Right lung (tissue), 5 donors: ENCODE data around the gene NECAB2. TPM values are rescaled to one million over a fixed set of nuclear protein-coding genes. Genes with fewer than 3 reads are reported as not detected.

Experiments used
- DNase-seq, 2 donors: peaks; one replicate each; pipeline ENCODE4 v3.0.0-alpha.2; 2013
- polyA plus RNA-seq, 5 donors: library from polyadenylated mRNA; unstranded; fragments of 120-200 nt; gene quantifications; one replicate each; pipeline versions ENCODE4 v1.2.1 to v1.2.3, GENCODE V29; 2013; ENCODE audit warnings: inconsistent platforms in 1 of 5, low replicate concordance in 1 of 5; ENCODE audit not compliant: insufficient read length in 5 of 5, insufficient read depth in 1 of 5

Gene NECAB2
- polyA plus RNA-seq, 5 donors: 0.29 to 0.69 (median 0.54) TPM

DNA sequence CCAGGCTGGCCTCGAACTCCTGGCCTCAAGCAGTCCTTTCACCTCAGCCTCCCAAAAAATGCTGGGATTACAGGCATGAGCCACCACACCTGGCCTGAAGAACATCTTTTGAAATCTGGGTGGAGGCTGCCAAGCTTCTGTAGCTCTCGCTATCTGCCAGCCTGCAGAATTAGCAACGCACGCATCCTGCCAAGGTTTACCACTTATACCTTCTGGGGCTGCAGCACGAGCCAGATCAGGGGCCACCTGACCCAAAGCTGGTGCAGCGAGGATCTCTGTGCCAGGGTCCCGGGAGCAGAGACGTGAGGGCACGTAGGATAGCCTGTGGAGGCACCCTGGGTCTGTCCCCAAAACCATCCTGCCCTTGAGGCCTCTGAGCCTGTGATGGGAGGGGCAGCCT is 52.3 kb downstream of the NECAB2 start:
- no peak for DNase-seq

GRCh38 chr16:84021488-84021887 is 53.4 kb downstream of the NECAB2 start:
- no peak for DNase-seq

DNA sequence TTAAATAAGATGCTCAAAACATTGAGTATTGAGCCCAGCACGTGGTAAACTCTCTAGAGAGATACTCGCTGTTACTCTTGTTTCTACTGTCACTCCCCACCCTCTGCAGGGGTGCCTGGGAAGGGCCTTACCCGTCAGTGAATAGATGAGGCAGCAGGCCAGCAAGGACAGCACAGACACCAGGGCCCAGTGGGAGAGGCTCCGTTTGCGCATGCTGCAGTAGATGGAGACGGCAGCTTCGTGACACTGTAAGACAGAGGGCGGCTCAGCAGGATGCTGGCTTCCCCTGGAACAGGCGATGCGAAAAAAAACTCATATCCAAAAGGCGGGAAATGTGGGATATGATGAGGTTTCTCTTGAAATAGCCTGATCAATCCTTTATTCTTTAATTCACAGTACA is 54.6 kb downstream of the NECAB2 start:
- no peak for DNase-seq

DNA sequence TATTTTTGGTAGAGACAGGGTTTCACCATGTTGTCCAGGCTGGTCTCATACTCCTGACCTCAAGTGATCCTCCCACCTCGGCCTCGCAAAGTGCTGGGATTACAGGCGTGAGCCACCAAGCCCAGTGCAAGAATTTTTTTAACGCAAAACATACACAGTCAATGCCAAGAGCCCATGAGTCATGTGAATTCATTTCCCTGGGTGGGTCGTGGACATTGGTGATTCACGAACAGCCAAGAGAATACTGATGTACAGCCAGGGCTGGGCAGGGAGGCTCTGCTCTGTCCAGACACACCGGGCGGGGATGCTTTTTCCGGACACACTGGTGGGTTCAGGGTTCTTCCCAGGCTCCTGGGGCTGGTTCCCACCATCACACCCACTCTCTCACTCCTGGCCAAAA is 56.8 kb downstream of the NECAB2 start:
- no peak for DNase-seq

GRCh38 chr16:84026606-84027005 is 58.6 kb downstream of the NECAB2 start:
- no peak for DNase-seq

DNA sequence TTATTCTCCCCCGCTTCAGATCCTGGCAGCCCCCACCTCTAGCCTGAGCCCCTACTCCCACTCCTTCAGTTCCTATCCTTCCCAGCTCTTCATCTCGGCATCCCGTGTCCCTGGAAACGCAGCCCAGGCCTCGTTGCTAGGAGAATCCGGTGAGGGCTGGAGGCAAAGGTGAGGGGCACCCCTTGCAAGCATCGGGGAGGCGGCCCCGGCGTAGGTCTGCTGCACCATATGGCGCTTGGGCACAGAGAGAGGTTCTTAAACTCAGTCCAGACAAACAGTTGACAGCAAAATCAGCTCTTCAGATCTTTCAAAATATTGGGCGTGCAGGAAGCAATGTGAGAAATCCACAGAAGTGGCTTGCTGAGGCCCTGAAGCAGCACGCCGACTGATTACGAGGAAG is 59.6 kb downstream of the NECAB2 start:
- DNase-seq: no peak

GRCh38 chr16:84029297-84030047 is 61.4 kb downstream of the NECAB2 start:
- no peak for DNase-seq

GRCh38 chr16:84031556-84031955 is 63.5 kb downstream of the NECAB2 start:
- no peak for DNase-seq

GRCh38 chr16:84032458-84033178 is 64.6 kb downstream of the NECAB2 start:
- DNase-seq: no peak

DNA sequence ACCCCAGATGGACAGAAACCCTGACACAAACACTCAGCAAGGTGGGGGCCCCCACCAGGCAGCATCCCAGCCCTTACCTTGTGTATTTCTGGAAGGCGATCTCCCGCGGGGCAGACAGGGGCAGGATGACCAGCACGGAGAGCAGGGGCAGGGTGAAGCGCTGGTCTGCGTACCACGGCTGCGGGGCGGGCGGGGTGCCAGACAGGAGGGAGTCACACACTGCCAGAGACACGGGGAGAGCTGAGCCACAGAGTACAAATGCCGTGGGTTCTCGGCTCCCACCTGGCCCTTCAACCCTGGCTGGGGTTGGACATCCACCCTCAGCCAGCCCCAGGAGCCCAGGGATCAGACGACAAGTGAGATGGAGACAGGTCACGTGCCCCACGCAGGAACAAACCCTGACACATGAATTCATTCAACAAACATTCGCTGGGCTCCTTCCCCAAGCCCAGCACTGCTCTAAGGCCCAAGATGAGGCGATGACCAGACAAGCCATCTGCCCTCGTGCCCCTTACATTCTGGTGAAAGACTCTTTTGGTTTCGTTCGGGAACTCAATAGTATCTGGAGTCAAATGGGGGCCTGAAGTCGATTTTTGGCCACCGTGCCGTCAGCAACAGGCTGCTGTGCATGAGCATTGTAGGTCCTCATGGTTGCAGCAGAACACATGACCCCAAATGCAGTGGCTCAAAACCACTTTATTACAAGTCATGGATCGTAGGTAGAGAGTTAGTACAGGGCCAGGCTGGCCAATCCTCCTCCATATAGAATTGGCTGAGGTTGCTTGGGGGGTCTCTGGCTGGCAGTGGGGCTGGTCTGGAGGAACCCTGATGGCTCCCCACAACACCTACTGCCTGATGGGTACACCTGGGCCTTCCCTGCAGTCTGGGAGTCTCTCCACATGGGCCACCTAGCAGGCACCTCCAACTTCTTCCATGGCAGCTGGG is 65.5 kb downstream of the NECAB2 start:
- DNase-seq: no peak

DNA sequence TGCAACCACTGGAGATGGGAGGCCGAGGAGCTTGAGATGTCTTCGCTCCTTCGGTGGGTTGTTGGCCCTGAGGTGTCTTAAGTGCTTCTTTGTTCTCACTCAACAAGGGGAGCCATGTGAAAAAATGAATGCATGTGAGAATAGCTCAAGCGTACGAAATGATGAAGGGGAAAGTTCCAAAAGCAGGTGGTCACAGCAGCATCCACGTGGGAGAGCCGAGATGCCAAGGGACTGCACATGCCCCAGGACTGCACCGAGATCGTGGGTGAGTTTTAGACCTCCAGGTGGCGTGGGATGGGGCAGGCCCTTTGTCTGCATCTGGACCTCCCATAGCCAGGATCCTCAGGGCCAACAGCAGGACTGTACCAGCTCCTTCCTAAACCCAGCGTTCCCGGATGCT is 66.5 kb downstream of the NECAB2 start:
- DNase-seq: no peak

DNA sequence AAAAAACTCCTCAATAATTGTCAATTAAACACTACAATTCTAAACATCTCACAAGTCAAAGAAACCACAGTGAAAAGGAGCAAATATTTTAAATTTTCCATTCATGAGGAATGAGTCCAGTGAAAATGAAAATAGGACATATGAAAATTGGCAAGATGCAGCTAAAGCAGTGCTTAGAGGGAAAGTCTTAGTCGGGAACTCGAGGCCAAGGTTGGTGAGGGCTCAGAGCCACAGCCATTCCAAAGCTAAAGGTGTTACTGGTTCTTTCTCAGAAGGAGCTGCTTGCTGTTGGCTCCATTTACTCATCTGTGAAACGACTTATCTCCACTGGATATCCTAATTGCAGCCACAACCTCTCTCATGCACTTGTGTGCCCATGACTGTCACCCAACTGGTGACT is 68.1 kb downstream of the NECAB2 start:
- no peak for DNase-seq

GRCh38 chr16:84036982-84037425 is 69.0 kb downstream of the NECAB2 start:
- DNase-seq: no peak

DNA sequence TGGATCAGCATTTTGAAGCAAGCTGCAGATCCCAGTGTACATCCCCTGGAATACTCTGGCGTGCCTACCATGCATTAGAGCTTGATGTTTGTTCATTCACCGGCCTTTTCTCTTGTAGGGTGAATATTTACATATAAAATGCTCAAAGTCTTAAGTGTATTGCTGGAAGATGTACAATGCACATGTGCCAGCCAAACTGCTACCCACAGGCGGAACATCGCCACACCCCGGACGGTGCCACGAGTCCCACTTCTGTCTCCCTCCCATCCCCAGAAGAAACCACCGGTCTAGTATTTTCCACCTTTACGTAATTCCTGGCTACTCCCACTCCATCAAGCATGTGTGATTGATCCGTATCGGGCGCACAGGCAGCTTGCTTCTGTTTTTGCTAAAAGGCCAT is 70.4 kb downstream of the NECAB2 start:
- no peak for DNase-seq

DNA sequence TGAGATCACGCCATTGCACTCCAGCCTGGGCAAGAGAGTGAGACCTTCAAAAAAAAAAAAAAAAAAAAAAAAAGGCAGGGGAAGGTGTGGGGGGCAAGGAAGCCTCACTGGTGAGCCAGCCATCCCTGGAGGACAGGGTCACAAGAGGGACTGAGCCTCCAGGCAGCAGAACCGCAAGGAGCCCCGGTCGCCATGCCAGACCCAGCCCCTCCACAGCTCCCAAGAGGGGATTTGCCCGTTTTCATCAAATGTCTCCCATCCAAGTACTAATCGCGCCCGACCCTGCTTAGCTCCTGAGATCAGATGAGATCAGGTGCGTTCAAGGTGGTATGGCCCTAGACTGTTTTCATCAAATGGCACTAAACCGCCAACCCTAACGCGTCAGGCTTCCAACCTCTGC is 71.7 kb downstream of the NECAB2 start:
- no peak for DNase-seq

DNA sequence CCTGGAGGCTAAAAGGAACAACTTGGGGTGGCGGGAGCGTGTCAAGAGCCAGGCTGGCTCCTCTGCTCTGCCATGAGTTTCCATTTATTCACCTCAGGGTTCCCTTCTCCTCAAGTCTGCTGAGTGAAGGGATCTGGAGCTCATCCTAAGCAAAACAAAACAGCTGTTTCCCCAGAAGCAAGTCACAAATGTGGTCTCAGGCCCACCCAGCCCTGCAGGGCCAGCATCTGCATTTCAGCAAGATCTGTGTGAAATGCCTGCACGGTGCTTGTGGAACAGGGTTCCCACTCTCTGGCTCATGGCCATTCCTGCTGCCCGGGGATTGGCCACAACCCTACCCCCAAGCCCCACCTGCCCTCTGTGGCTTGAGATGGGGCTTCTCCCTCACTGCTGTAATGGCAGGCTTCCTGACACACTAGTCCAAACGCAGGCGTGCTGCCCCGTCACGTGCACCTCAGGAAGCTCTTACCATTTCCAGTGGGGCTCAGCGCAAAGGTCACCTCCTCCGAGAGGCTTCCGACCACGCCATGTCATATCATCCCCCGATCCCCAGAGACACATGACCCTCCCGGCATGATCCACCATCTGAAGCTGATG is 72.3 kb downstream of the NECAB2 start:
- DNase-seq: no peak

- DNase-seq: no peak
Observed at GRCh38 chr16:84040823-84041820, 73.1 kb downstream of the NECAB2 start.

- DNase-seq: no peak
Observed at GRCh38 chr16:84041881-84042280, 73.8 kb downstream of the NECAB2 start.

- no peak for DNase-seq
Observed at GRCh38 chr16:84042308-84042878, 74.3 kb downstream of the NECAB2 start, which contains the start of gene SLC38A8. Gene SLC38A8 (minus strand): TSS chr16:84042795. CDS start chr16:84042157, 638 bp downstream.

- no peak for DNase-seq
Observed at GRCh38 chr16:84042879-84043485, 74.9 kb downstream of the NECAB2 start.
